Activated CD8-positive, alpha-beta memory T cell treated with anti-CD3 and anti-CD28 coated beads, Interleukin-2, amount 50 U/mL, for 1 hour (primary cell): ENCODE data around the gene TTC5.
"Not testable (repeated sequence)": the region's sequence is repeated elsewhere in the genome, so short reads cannot be mapped to it uniquely, and the experiment has no call there.

Experiments used
- DNase-seq: peaks from one replicate; pipeline ENCODE4 v3.0.0-alpha.2; 2020; ENCODE audit errors: extremely low read depth

The TTC5 gene, protein sequence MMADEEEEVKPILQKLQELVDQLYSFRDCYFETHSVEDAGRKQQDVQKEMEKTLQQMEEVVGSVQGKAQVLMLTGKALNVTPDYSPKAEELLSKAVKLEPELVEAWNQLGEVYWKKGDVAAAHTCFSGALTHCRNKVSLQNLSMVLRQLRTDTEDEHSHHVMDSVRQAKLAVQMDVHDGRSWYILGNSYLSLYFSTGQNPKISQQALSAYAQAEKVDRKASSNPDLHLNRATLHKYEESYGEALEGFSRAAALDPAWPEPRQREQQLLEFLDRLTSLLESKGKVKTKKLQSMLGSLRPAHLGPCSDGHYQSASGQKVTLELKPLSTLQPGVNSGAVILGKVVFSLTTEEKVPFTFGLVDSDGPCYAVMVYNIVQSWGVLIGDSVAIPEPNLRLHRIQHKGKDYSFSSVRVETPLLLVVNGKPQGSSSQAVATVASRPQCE

DNA sequence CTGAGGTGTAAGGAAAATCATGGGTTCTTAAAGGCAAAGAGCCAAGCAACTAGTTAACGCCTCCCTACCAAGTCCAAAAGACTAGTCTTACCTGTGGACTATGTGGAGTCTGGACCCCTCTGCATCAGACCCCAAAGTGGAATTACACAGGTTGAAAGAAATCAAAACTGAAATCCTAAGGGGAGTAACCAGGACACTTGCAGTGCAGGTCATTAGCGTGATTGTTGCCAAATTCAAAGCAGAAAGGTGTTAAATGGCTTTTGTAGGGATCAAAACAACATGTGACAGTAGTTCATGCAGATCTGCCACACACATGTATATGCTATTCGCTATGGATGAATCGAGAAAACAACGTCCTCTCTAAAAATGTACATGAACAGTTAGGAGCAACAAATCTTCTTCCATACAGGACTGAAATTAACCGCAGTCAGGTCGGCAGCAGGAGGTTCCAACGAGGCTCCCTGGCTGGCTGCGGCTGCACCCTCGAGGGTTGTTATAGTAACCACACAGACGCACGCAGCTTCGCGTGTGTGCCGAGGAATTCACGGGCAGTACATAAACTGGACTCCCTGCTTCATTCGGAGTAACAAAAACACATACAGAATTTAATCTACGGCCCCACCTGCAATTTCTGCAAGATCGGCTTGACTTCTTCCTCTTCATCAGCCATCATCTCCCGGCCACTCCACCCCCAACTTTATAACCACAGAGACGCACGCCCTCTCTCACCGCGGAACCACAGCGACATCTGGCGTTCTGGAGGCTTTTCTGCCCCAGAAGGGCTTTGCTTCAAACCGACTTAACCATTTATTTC is at the start of gene TTC5:
TTC5 (minus strand) TSS at position 687 of the 814 bp plus-strand sequence; CDS start at position 673, 14 bp downstream.
- DNase-seq: peak; percentile 68

DNA sequence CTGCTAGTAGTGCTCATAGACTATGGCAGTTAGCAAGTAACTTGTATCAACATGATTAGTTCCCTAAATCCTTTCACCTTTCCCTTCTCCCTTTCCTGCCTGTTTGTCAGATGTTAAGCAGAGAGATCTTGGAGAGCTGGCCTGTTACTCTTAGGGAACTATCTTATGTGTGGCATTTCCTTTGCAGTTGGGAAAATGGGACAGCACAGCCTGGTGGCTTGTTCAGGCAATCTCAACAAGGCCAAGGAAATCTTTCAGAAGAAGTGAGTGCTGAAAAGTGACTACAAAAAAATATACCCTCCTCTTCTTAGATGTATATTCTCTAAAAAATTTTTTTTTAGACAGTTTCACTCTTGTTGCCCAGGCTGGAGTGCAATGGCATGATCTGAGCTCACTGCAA is 45.1 kb upstream of the TTC5 start:
- DNase-seq: no peak

DNA sequence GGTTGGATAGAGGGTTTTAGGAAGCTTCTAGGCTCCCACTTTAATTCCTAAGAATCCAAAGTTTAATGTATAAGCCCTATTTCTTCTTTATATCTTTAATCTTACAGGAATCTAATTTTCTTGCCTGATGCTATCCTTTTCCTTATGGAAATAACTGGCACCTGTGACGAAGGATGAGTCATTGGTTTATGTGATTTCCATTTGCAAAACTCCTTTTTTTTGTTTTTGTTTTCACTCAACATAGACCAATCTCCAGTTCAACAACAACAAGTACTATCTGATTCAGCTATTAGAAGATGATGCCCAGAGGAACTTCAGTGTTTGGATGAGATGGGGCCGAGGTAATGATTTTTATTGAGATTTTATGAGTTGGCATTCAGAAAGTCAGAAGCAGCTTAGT is 44.5 kb upstream of the TTC5 start:
- DNase-seq: no peak

DNA sequence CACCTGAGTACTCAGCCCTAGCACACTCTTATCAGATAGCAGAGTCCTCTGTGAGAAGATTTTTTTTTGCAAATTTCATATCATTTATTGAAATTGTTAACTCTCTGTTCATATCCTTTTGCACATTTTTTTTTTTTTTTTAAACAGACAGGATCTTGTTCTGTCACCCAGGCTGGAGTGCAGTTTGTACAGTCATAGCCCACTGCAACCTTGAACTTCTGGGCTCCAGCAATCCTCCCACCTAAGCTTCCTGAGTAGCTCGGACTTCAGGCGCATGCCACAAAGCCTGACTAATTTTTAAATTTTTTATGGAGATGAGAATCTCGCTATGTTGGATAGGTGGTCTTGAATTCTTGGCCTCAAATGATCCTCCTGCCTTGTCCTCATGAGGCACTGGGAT is 42.0 kb upstream of the TTC5 start:
- DNase-seq: no peak

DNA sequence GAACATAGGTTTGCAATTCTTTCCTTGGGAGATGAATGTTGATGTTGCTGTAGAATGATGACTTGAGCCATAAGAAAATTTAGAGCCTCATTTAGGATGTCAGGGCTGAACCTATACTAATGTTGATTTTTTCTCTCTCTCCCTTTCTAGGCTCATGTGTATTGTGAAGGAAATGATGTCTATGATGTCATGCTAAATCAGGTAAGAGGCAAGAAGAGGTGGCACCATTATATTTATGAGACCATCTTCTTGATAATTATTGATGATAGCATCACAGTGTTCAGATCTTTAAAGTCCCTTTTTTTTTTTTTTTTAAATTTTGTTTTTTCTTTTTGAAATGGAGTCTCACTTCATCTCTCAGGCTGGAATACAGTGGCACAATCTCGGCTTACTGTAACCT is 41.0 kb upstream of the TTC5 start:
- no peak for DNase-seq

DNA sequence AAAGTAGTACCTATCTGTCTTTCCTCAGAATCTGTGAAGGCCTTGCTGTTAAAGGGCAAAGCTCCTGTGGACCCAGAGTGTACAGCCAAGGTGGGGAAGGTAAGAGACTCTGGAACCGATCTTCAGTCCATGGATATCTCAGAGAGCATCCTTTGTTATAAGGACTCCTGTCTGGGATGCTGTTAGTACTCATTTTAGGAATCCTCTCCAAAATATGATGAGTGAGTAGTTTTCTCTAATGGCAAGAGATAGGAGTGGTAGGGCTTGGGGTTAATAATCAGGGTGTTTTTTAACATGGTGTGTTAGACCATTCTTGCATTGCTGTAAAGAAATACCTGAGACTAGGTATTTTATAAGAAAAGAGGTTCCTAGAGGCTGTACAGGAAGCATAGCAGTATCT is 39.6 kb upstream of the TTC5 start:
- no peak for DNase-seq

DNA sequence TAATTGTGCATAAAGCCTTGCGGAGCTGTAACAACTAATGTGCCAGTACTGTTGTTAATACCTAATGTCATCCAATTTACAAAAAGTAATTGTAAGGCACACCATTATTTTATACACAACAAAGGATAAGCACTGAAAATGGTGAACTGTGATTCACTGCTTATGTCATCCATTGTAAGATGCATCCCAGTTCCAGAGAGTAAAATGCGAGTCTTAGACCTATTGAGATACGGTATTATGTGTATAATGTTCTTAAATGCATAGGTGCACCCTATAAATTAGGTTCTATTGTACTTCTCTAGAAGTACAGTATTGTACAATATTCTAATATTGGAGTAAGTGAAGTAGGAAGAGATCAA is 38.1 kb upstream of the TTC5 start:
- DNase-seq: no peak

DNA sequence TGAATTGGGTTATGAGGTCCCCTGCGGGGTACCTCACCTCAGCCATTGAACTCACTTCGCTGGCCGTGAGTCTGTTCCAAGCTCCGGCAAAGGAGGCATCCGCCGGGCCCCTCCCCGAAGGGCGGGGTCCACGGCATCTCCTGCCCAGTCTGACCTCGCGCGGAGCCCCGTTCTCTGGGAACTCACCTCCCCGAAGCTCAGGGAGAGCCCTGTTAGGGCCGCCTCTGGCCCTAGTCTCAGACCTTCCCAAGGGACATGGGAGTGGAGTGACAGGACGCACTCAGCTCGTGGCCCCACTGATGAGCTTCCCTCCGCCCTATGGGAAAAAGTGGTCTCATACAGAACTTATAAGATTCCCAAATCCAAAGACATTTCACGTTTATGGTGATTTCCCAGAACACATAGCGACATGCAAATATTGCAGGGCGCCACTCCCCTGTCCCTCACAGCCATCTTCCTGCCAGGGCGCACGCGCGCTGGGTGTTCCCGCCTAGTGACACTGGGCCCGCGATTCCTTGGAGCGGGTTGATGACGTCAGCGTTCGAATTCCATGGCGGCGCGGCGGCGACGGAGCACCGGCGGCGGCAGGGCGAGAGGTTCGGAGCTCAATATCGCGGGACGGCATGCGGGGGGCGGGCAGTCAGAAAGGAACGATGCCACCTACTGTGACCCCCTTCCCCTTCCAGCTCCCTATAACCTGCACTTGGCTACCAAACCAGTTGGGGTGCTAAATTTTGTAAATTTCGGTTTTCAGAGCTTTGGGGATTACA is 37.5 kb upstream of the TTC5 start, which contains the start of gene PARP2:
PARP2 (plus strand) TSS at position 544 of the 770 bp plus-strand sequence; CDS start at position 551, 7 bp downstream.
- peak; percentile 70 for DNase-seq

DNA sequence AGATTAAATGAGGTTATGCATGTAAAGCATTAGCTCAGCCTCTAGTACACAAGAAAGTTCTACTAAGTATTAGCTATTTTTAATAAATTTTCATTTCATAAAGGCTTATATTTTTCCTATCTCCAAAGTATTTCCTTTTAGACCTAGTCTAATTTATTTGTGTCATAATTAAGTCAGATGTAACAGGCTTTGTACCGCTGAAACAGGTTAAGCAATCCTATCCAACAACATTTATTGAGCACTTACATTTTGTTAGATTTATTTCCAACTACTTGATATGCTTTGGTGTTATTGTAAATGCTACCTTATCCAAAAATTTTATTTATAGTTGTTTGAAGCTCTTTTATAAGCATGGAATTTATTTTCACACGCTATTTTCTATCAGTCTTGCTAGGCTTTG is 35.9 kb upstream of the TTC5 start:
- no peak for DNase-seq

DNA sequence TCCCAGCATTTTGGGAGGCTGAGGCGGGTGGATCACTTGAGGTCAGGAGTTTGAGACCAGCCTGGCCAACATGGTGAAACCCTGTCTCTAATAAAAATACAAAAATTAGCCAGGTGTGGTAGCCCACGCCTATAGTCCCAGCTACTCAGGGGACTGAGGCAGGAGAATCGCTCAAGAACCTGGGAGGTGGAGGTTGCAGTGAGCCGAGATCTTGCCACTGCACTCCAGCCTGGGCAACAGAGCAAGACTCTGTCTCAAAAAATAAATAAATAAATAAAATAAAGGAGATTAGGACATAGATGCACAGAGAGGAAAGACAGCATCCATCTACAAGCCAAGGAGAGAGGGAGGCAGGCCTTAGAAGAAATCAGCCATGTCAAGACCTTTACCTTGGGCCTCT is 35.3 kb upstream of the TTC5 start:
- DNase-seq: not testable (repeated sequence)

DNA sequence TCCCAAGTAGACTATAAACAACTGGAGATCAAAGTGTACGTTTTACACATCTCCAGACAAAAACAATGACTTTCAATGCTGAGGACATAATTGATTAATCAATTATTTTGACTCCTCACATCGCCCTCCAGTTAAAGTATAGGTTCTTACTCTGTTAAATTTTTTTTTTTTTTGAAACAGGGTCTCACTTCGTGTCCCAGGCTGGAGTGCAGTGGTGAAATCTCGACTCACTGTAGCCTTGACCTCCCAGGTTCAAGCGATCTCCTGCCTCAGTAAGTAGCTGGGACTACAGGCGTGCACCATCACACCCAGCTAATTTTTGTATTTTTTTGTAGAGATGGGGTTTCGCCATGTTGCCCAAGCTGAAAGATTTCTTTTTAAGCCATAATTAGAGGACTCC is 28.3 kb upstream of the TTC5 start:
- no peak for DNase-seq

DNA sequence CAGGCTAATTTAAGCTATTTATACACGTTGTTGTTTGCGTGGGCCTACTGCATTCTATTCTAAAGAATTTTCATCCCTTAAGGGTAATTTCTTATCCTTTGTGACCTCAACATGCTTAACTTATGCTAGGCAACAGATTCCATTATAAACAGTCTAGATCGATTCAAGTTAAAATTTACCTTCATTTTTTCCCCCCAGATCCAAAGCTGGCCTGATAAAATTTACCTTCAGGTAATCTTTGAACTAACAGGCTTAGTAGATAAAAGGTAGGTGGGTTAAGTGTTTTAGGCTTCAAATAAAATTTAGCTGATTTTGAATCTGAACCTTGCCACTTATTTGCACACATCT is 27.7 kb upstream of the TTC5 start:
- no peak for DNase-seq

DNA sequence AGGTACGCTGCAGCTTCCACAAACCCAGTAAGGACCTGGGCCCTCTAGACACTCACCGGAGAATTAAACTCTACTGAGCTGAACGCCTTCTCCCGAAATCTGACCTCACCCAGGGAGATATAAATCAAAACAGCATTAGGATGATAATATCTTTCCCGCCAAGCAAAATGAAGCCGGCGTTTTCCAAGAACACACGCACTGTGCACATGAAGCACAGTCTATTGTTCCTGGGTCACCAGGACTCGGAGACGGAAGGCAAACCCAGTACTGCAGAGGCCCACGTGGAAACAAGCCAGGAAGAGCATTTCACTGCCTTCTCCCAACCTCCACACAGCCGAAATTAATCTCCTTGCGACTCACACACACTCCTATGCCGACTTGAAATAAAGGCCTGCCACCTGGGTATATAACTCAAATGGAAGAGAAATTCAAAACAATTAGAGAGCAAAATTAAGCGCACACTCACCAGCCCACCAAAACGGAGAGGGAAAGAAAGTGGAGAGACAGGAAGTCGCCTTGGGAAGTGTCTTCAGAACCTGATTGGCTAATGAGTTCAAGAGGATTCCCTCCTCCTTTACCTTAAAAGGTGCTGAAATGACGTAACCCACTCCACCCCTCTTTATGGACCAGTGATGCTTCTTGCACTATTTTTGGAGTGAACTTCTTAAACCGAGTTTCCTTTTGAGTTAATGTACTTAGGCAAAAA is 27.2 kb upstream of the TTC5 start, which contains the start of gene CCNB1IP1:
CCNB1IP1 (minus strand) TSS at position 492 of the 706 bp plus-strand sequence. CDS start 16,756 bp downstream, outside the sequence.
- no peak for DNase-seq

DNA sequence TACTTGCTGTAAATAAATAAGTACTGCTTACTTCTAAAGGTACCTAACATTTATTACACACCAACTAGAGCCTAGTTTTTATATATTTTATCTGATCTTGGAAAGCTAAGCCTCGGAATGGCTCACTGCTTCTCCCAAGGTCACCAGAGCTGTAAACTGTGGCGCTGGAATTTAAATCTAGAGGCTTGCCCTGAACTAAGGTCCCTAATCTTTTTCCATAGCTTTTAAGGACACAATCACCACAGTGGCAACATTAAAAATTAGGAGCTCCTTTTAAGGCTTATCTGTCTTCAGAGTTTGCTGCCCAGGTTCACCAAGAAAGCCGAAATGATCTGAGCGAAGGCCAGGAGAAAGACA is 26.7 kb upstream of the TTC5 start:
- no peak for DNase-seq

DNA sequence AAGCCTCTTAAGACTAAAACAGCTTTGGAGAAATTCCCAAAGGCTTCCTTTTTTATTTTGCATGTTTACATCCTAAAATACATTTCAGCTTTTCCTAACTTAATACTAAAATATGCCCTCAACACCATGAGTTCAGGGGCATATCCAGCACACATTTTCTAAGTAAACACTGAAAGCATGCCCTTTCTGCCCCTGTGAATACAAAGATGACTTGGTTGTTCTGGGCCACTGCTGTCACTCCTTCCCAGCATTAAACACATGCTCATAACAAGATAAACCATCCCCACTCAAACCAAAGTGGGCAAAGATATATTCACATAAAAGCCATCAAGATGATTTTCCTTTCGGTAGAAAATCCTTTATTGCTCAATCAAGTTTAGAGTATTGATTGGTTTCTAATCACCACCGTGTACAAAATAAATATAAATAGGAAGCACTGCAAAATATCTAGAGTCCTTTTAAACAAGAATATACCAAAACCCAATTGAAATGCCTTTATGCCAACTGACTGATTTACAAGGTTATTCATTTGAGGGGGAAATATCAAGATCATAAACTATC is 25.4 kb upstream of the TTC5 start:
- DNase-seq: no peak

DNA sequence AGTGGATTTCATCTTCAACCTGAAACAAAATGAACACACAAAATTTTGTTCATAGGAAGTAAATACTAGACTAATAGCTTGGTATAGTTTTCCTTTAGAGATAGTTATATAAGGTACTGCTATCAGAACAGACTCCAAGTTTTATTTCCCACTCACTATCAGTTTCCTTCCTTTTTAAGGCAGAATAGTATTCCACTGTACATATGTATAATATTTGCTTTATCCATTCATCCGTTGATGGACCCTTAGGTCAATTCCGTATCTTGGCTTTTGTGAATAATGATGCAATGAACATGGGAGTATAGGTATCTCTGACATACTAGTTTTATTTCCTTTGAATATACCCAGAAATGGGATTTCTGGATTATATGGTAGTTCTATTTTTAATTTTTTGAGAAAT is 23.6 kb upstream of the TTC5 start:
- no peak for DNase-seq

DNA sequence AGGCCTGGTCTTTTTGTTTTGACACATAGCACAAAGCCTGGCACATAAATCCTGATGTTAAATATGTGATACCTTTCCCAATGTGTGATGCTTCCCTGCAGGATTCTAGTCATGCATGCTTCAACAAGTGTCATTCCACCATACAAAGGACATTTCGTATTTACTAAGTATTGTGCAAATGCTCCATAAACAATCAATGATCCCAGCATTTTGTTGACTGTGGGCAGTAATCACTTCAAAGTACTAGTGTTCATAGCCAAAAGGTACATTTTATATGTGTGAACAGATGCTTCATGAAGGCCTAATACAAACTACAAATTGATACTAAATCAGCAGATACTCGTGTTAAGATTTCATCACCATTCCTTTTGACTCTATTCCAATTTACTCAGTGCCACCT is 23.0 kb upstream of the TTC5 start:
- DNase-seq: no peak

DNA sequence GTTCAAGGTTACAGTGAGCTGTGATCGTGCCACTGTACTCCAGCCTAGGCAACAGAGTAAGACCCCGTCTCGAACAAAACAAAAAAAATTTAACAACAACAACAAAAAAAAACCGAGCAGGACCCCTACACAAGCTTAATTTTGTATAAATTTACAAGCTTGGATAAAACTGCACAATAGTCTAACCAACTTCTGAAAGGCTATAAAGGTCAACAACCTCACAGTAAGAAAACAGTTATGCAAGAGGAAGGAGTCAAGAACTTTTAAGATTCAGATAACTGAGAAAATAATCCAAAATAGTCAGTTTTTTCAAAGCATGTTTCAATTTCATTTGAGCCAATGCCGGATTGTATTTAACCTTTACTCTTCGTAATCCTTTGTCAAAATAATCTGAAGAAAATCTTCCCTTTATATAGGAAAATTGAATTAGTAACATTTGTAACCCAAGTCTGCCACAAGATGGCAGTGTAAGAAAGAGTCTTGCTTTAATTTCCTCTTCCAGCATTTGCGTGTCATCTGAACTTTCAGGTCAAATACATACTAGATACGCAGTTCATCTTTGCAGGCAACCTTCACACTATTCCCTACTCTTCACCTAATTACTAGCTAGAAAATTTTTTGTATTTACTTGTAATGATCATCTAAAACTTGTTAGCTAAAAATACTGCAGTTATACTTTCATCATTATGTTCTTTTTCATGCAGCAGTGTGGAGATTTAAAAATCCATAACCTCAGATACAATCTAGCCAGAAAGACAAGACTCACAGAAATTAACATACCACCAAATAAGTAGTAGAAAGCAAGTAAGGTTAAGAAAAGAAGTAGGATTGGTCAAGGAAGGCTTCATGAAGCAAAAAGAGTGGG is 21.5 kb upstream of the TTC5 start:
- no peak for DNase-seq

DNA sequence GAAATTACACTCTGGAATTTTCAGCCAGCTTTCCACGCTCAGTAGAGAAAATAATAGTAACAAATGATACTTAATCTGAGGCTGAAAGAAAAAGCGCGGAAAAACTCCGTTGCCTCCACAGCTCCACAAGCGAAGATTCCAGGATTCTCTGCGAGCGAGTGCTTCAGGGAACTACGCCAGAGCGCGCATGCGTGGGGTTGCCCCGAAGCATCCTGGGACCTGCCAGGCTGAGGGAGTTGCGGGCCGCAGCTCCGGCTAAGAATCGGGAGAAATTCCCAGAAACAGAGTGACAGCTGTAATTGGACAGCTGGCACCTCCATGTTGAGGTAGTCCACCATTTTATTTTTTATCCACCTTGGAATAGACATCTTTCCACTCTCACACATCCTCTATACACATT is 12.0 kb upstream of the TTC5 start:
- DNase-seq: no peak

DNA sequence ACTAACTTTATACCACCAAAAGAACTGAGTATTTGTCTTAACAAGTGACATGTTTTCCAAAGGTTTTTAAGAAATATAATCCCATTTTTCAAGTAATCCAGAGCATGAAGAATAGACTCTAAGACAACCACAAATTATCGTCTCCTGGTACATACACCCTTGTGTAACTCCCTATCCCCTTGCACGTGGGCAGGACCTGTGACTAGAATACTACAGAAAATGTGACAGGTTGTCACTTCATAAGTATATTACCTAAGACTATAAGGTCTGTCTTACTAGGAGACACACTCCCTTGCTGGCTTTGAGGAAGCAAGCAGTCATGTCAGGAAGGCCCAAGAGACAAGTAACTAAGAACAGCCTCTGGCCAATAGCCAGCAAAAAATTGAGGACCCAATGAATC is 8.3 kb upstream of the TTC5 start:
- DNase-seq: no peak

DNA sequence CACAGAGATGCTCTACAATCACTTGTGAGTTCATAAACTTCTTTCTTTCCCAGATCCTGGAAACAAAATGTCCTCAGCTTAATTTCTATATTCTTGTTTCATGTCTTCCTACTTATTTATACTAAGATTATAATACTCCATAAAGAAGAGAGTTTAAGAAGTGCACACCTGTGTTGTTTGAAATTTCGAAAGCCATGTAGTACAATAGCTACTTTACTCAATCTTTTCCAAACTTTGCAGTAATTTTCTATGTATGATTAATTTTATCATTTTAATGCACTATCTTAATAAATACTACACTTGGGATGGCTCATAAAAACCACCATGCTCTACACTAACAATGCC is 300 bp upstream of the TTC5 start:
- no peak for DNase-seq
